ENCODE results near the gene PDF. TPM values are rescaled to one million over a fixed set of nuclear protein-coding genes. Genes with fewer than 3 reads are reported as not detected.
A peak's percentile ranks its signal among the peaks of the same experiment; 100 is the strongest.

The PDF gene
- total and polyA plus RNA-seq, 2 donors from 2014 or later: 22.4 to 30.8 TPM

DNA sequence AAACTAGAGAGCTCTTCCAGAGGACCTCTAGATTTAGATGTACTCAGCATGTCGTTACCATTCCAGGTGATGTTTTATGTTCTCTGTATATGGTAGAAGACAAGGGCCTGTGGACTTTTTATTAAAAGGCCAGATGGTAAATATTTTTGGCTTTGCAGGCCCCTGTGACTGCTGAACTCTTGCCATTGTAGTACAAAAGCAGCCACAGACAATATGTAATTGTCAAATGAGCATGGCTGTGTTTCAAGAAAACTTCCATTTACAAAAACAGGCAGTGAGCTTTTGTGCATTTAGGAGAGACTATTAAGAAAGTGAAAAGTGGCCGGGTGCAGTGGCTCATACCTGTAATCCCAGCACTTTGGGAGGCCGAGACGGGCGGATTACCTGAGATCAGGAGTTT is 13.8 kb upstream of the PDF start:
- Histone ChIP-seq H3K4me3 (ENCODE audit: low read length in 3 of 3) (no peak overlapping the region), H3K27ac (ENCODE audit: low read depth in 2 of 2, low read length in 2 of 2) (no peak overlapping the region), H3K4me1 (ENCODE audit: control insufficient read depth in 2 of 3, insufficient read depth in 2 of 3, low read depth in 1 of 3, low read length in 3 of 3) (peaks cover 4 to 5% (median 4%) of the 10 kb centered on the region in 3 donors), H3K9me3 (ENCODE audit: control insufficient read depth in 2 of 3, insufficient read depth in 1 of 3, low read length in 3 of 3) (no peaks in the 10 kb centered on the region), H3K9ac (ENCODE audit: low read length in 3 of 3) (no peak overlapping the region), H3K27me3 (ENCODE audit: control insufficient read depth, insufficient read depth, low read length) (no peaks in the 10 kb centered on the region), H3K36me3 (ENCODE audit: control insufficient read depth in 2 of 3, insufficient read depth in 3 of 3, low read length in 3 of 3) (peaks cover 0 to 11% (median 0%) of the 10 kb centered on the region in 3 donors)
- FAIRE-seq: no peak
- DNase-seq: no peak
- TF ChIP-seq, protein P1, sequence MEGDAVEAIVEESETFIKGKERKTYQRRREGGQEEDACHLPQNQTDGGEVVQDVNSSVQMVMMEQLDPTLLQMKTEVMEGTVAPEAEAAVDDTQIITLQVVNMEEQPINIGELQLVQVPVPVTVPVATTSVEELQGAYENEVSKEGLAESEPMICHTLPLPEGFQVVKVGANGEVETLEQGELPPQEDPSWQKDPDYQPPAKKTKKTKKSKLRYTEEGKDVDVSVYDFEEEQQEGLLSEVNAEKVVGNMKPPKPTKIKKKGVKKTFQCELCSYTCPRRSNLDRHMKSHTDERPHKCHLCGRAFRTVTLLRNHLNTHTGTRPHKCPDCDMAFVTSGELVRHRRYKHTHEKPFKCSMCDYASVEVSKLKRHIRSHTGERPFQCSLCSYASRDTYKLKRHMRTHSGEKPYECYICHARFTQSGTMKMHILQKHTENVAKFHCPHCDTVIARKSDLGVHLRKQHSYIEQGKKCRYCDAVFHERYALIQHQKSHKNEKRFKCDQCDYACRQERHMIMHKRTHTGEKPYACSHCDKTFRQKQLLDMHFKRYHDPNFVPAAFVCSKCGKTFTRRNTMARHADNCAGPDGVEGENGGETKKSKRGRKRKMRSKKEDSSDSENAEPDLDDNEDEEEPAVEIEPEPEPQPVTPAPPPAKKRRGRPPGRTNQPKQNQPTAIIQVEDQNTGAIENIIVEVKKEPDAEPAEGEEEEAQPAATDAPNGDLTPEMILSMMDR (IDR thresholded peaks at IDR 0.05; ENCODE audit: borderline replicate concordance, extremely low read depth, insufficient read depth): no peak
- intact Hi-C loops (cut with DNase I): no loop called here

DNA sequence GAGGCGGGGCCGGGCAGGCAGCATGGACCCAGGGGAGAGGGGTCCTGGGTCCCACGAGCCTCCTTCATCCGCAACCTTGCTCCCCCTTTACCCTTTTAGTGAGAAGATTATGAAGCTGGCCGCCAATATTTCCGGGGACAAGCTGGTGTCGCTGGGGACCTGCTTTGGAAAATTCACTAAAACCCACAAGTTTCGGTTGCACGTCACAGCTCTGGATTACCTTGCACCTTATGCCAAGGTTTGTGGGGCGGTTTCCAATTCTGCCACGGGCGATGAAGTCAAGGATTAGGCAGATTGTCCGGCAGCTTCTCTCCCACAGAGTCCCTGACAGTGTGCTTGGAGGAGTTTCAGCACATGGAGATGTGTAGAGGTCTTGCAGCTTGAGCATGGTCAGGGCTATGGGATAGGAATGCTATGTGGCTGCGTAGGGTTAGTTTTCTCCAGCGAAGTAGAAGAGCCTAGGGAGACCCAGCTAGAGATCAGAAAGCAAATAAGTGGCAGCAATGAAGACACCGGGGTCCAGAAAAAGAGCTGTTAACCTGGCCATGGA is 9.8 kb upstream of the PDF start:
- TF ChIP-seq, protein P1 (IDR thresholded peaks at IDR 0.05; ENCODE audit: borderline replicate concordance, extremely low read depth, insufficient read depth): no peak
- Histone ChIP-seq H3K9me3 (ENCODE audit: control insufficient read depth in 2 of 3, insufficient read depth in 1 of 3, low read length in 3 of 3) (no peaks in the 10 kb centered on the region), H3K4me1 (ENCODE audit: control insufficient read depth in 2 of 3, insufficient read depth in 2 of 3, low read depth in 1 of 3, low read length in 3 of 3) (peaks cover 4 to 14% (median 9%) of the 10 kb centered on the region in 3 donors), H3K36me3 (ENCODE audit: control insufficient read depth in 2 of 3, insufficient read depth in 3 of 3, low read length in 3 of 3) (peaks cover 0 to 25% (median 7%) of the 10 kb centered on the region in 3 donors), H3K9ac (ENCODE audit: low read length in 3 of 3) (peak overlapping the region; percentile 80 to 85 (median 85)), H3K4me3 (ENCODE audit: low read length in 3 of 3) (peak overlapping the region; percentile 69 to 86 (median 75)), H3K27me3 (ENCODE audit: control insufficient read depth, insufficient read depth, low read length) (no peaks in the 10 kb centered on the region), H3K27ac (ENCODE audit: low read depth in 2 of 2, low read length in 2 of 2) (peak overlapping the region; percentile 17 to 82)
- DNase-seq: no peak
- FAIRE-seq: no peak
- intact Hi-C loops (cut with DNase I): no loop called here

DNA sequence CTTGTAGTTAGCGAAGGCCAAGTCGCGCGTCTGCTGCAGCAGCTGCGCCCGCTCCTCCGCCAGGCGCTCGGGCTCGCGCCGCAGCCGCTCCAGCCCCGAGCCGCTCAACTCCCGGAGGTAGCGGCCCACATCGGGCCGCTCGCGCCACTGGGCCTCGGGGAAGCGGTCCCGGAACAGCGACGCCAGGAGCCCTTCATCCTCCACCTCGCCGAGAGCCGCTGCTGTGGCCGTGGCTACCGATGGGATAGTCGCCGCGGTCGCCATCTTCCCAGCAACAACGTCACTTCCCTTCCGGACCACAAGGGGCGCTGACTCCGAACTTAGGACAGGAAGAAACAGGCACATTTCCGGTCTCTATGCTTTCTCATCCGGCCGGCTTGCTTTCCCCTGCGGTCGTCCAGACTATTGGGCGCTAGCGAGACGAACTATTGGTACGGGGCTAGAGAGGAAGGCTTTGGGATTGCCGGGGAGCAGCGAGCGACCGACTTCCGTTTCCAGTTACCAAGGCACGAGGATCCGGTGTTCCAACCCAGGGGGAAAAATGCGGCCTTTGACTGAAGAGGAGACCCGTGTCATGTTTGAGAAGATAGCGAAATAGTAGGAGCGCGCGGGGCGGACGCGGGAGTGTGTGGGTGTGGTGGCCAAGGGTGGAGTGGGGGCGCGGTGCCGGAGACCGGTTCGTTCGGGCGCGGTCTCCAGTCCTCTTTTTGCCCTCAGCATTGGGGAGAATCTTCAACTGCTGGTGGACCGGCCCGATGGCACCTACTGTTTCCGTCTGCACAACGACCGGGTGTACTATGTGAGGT is 9.1 kb upstream of the PDF start, which contains the start of the genes COG8 and NIP7:
Gene COG8 (minus strand): TSS at position 276 of the 806 bp plus-strand sequence. CDS start 12 bp downstream, at position 264.
Gene NIP7 (plus strand): TSS at position 484 of the 806 bp plus-strand sequence. CDS start 58 bp downstream, at position 542.
- FAIRE-seq (peak; percentile 78), DNase-seq (peak; percentile 97 to 99 (median 98))
- Histone ChIP-seq H3K4me1 (ENCODE audit: control insufficient read depth in 2 of 3, insufficient read depth in 2 of 3, low read depth in 1 of 3, low read length in 3 of 3) (peaks cover 4 to 14% (median 9%) of the 10 kb centered on the region in 3 donors), H3K27ac (ENCODE audit: low read depth in 2 of 2, low read length in 2 of 2) (peak within 1 kb of the TSS; percentile 74 to 82), H3K9me3 (ENCODE audit: control insufficient read depth in 2 of 3, insufficient read depth in 1 of 3, low read length in 3 of 3) (no peaks in the 10 kb centered on the region), H3K9ac (ENCODE audit: low read length in 3 of 3) (peak within 1 kb of the TSS; percentile 80 to 90 (median 85)), H3K36me3 (ENCODE audit: control insufficient read depth in 2 of 3, insufficient read depth in 3 of 3, low read length in 3 of 3) (peaks cover 3 to 32% (median 13%) of the 10 kb centered on the region in 3 donors), H3K4me3 (ENCODE audit: low read length in 3 of 3) (peak within 1 kb of the TSS; percentile 69 to 86 (median 75)), H3K27me3 (ENCODE audit: control insufficient read depth, insufficient read depth, low read length) (no peaks in the 10 kb centered on the region)
- TF ChIP-seq, protein P1 (IDR thresholded peaks at IDR 0.05; ENCODE audit: borderline replicate concordance, extremely low read depth, insufficient read depth): peak; percentile 93
- intact Hi-C loops (cut with DNase I): no loop called here
